GM21528 (cell line): ENCODE results near the gene PGM5.
"Not testable (repeated sequence)": the region's sequence is repeated elsewhere in the genome, so short reads cannot be mapped to it uniquely, and the experiment has no call there.

Experiments
- ATAC-seq: cut with Tn5 transposase; IDR thresholded peaks from one replicate; pipeline ENCODE4 v1.9.1; 2021; ENCODE audit warnings: mild to moderate bottlenecking, moderate library complexity; ENCODE audit not compliant: unreplicated experiment, low FRiP score

Gene PGM5

DNA sequence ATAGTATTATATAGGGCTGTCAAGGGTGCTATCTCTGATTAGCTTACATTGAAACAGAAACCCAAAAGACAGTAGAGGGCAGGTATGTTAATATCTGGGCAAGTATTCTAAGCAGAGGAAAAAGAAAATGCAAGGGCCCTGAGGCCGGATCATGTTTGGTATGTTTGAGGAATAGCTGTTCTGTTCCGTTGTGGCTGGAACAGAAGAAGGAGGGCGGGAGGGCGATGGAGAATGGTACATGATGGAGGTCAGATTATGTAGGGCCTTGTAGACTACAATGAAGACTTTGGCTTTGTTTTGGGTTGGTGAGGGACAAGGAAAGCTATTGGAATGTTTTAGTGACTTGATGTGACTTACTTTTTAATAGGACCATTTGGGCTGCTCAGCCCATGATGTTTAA lies 19.4 kb downstream of the PGM5 start:
- ATAC-seq: not testable (repeated sequence)

DNA sequence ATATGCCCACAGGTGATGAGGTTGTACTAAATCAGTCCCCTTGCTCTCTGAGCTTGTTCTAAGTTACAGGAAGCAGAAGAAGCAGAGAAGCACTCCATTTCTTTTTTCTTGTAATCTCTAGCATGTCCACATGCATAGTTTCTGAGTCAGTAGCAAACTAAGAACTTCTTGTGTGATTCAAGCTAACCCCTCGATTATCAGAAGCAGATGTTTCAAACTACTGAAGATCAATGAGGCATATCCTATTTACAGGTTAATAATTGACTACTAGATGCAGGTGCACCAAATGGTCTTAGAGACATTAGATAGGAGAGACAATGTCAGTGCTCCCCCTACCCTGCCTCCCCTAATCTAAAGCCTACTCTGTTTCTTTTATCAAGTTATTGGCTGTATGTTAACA lies 21.3 kb downstream of the PGM5 start:
- peak; percentile 67 for ATAC-seq

DNA sequence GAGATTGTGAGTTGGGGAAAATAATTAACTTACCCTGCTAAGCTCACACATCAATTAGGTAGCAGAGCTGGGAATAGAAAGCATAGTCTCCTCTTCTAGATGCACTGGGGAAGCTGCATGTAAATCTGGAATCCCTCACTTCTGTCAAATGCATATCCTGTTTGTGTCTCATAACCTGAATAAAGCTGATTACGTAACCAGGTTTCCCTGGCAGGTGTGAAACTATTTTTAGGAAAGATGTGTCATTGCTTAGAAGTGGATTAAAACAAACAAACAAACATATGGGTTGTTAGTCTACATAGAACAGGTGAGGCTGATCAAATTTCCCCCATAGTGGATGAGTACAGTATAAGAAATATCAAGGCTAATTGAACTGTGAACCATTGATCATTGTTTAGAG lies 27.5 kb downstream of the PGM5 start:
- not testable (repeated sequence) for ATAC-seq

DNA sequence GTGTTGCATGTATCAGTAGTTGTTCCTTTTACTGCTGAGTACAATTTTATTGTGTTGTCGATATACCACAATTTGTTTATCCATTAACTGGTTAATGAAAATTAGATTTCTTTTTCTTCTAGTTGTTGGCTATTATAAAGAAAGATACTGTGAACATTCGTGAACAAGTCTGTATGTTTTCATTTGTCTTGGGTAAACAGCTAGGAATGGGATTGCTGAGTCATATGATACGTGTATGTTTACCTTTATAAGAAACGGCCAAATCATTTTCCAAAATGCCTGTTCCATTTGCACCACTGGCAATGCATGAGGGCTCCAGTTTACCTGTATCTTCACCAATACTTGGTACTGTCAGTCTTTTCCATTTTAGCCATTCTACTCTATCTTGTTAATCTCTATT lies 33.1 kb downstream of the PGM5 start:
- ATAC-seq: not testable (repeated sequence)

- ATAC-seq: not testable (repeated sequence)
These were observed 34.3 kb downstream of the PGM5 start for GRCh38 chr9:68390737-68391136.

DNA sequence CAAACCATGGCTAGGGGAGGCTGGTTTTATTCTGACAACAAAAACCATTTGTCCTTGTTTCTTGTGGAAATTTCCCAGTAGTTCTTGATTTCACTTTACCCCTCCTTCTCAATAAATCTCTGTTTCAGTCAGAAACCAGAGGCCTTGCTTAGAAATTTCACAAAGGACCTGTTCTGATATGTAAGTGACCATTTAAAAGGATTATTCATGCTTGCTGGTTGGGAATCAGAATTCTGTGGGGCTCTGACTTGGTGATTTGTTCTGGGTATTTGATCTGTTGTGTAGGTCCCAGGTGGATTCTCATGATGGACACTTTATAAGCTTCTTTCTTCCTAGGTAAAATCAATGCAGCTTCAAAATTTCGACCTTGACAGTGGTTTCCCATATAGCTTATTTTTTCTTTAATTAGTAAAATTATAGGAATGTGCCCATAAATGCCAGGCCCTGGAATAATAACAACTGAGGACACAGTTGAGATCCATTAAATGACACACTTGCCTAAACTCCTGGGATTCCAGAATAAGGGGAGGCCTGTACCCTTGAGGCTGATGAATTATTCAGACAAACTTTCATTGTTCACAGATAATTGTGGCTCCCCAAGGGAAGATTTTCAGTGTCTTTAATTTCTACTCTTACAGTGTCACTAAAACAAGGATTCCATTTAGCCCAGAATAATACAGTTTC lies 40.1 kb downstream of the PGM5 start:
- ATAC-seq: not testable (repeated sequence)

GRCh38 chr9:68397095-68397423 lies 40.6 kb downstream of the PGM5 start:
- ATAC-seq: not testable (repeated sequence)

- ATAC-seq: not testable (repeated sequence)
These were observed 41.4 kb downstream of the PGM5 start for GRCh38 chr9:68397796-68398195.

- not testable (repeated sequence) for ATAC-seq
These were observed 41.9 kb downstream of the PGM5 start for GRCh38 chr9:68398324-68398723.

DNA sequence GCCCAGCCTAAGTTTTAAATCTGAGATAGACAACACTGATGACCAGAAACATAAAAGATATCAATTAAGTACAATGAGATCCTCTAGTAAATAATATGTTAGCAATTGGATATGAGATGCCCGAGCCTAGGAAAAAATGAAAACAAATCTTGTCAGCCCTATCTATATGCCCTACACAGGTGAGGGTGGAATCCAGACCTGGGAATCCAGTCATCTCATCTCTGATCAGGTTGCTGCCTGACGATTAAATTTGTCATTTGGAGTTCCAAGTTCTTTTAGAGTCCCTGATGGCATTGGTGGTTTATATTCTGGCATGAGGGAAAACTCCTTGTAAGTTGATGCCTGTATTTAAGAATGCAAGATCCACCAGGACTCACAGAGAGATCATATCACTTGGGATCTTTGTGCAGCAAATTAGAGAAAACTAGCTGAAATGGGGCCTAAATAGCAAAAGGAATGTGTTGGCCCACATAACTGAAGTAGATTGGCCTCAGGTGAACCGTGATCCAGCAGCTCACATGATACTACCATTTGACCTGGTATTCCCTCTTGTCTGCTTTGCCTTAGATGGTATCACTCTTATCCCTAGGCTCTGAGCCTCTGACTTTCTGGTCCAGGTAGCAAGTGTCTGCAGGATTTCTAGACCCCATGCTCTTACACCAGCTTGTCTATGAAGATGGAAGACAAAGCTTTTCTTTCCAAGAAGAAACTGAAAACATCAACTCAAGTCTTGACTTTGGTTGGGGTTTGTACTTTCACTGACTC lies 48.2 kb downstream of the PGM5 start:
- not testable (repeated sequence) for ATAC-seq

DNA sequence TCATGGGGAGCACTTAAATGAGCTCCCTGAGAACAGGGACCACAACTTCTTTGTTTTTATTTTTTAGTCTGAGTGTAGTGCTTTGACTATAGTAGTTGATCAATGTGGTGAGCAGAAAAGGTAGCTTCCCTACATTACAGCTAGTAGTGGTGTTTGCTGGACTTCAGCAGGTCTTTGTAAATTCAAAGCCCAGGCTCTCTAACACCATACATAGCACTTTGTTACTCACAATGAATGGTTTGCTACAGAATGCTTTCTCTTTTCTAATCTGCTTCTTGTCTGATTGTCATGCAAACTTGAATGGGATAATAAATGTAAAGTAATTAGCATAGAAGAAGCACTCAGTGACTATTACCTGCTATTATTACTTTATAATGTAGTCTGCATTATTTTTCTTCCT lies 55.5 kb downstream of the PGM5 start:
- ATAC-seq: not testable (repeated sequence)

DNA sequence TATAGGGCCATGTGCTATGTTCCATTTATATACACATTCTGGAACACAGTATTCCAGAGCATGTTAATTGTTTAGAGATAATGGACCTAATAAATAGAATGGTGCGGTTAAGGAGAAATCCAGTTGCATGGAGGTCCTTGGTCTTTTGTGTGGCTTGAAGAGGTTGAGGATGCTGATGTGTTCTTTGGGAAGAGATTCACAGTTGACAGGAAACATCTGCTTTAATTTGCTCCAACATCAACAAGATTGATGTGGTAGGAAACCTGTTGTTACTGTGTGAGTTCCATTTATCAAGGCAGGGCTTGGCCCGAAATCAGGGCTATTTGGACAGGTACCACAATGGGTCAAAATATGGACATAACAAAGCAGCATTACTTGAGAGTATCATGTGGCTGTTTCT lies 56.3 kb downstream of the PGM5 start:
- not testable (repeated sequence) for ATAC-seq

GRCh38 chr9:68415065-68415464 lies 58.7 kb downstream of the PGM5 start:
- ATAC-seq: not testable (repeated sequence)

DNA sequence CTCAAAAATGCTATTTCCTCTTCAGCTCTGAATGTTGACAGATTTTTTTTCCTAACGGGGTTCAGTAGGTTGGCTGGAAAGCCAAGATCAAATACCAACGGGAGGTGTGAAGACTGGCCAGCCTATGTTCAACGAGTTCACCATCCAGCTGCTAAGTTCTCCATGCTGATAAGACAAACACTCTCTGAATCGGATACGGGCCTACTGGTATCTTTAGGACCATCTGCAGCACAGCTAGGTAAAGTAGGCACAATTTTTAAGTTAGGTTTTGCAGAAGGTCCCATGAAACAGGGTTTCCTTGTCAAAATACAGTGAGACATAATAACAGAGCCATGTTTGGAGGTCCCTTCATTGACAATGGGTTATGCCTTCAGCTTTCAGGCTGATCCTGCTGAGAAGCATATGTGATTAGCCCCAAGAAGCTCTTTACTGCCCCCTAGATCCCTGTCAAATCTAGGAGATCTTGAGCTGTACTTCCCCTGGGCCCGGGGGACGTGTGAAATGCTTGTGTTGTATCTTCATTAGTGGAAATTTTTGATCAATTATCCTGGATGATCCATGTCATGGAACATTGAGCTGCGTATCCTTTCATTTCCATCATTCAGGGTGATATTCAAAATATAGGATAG lies 60.6 kb downstream of the PGM5 start:
- no peak for ATAC-seq

DNA sequence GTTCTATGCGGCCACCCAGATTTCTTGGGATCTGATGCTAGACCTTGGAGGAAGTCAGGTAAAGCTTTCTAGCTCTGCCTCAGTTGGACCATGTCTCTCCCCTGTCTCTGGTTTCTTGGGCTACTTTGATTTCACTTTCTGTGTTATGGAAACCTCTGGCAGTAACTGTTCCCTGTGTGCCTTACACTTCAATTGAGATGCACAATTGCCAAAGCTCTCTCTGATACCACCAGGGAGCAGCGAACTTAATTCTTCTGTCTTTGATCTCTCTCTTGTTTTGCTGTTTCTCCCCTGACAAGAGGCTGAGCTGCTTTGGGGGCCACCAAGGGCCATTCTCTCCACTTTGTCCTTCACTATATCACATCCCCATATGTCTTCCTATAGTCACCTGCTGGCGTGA lies 61.4 kb downstream of the PGM5 start:
- no peak for ATAC-seq

GRCh38 chr9:68418259-68418845 lies 61.9 kb downstream of the PGM5 start:
- no peak for ATAC-seq

- ATAC-seq: no peak
These were observed 63.5 kb downstream of the PGM5 start for GRCh38 chr9:68419901-68420300.

DNA sequence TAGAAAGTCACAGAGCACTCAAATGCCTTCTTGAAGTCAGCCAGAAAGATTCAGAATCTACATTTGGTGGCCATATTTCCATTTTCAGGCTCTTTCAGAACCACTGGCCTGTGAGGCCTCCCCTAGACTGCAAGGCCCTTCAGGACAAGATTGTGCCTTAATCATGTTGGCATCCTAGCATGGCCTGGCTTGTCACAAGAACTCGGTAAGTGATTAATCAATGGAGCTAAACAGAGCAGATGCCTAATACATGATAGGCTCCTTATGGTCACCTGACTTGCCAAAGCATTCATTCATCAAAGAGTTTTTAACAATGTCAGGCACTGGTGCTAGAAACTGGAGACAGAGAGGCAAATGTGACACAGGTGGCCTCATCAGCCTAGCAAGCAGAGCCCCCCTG lies 70.3 kb downstream of the PGM5 start:
- no peak for ATAC-seq

DNA sequence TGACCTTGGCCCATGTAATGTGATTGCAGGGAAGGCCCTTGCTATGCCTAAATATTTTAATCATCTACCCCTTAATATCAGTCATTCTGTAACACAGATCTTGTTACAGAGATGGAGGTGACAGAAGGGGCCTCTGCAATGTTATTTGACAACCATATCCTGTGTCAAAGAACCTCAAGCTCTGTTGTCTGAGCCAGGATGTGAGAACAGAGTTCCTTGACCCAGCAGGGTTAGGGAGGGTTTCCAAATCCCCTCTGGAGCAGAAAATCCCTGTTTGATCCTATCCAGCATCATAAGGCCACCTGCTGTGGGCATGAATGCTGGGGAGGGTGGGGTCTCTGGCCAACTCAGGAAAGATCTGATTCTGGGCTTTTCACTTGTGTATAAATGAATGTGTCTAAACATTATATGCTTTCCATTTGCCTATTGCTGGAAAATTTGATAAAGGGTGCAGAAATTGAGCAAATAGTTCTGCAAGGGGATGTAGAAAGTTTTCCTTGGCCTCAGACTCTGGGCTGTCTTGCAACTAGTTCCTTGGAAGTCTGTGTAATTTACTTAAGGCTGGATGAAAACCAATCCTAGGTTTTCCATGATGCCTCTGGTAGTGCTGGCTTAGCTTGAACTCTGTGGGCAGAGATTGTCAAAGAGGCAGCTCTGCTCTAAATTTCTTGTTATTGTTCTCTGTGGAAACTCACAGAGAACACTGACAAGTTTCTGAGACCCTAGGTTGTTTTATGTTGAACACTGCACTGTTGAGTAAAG lies 71.0 kb downstream of the PGM5 start:
- no peak for ATAC-seq

DNA sequence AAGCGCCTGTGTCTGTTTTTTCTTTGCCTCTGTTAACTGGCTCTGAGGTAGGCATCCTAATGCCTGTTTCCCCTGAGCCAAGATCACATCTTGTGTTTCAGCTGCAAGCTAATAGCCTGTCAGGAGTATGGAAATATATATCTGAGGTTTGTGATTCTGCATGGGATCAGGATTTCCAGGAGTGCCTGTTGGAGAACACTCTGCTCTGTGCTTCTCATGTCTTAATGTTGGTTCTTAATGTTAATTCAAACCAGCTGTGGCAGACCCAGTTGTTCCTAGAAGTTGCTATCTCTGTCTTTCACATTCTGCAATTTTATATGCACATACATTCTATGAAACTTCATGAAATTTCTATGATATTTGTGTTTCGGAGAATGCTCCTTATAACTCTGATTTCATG lies 72.1 kb downstream of the PGM5 start:
- ATAC-seq: no peak

DNA sequence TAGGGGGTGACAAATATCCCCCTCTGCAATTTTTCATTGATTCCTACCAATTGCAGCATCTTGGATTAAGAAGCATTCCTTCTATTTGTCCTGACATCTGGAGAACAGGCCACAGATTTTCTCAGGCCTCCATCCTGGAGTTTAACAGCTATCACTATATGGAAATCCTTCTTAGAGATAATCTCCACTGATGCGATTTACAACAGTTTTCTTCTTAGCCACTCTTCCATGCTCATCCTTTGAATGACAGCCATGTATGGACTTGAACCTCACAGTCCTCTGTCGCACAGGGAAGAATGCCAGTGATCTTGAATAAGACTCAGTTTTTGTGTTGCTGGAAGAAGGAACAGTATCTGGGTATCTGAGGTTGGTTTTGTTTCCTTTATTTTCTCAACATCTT lies 73.2 kb downstream of the PGM5 start:
- ATAC-seq: no peak
